Activated CD4-positive, alpha-beta T cell treated with anti-CD3 and anti-CD28 coated beads, Interleukin-2, amount 50 U/mL, for 4 hours (primary cell): ENCODE data around the gene TOR4A.
"Not testable (repeated sequence)": the region's sequence is repeated elsewhere in the genome, so short reads cannot be mapped to it uniquely, and the experiment has no call there.

Source experiments
- DNase-seq, 2 experiments: peaks; one replicate each; pipeline ENCODE4 v3.0.0-alpha.2; 2020

Gene TOR4A

DNA sequence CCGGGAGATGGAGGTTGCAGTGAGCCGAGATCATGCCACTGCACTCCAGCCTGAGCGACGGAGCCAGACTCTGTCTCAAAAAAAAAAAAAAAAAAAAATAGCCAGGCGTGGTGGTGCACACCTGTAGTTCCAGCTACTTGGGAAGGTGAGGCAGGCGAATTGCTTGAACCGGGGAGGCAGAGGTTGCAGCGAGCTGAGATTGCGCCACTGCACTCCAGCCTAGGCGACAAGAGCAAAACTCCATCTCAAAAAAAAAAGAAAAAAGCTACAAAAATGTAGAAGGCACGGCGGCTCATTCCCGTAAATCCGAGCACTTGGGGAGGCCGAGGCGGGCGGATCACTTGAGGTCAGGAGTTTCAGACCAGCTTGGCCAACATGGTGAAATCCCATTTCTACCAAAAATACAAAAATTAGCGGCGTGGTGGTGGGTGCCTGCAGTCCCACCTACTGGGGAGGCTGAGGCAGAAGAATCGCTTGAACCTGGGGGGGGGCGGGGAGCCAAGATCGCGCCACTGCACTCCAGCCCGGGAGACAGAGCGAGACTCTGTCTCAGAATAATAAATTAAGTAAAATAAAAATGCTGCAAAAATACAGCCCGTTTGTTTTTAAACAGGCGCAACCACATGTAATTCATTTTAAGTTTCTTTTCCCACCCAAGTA is 37.9 kb upstream of the TOR4A start:
- not testable (repeated sequence) for DNase-seq

GRCh38 chr9:137240318-137240840 is 37.1 kb upstream of the TOR4A start:
- peak; percentile 57 to 66 for DNase-seq

DNA sequence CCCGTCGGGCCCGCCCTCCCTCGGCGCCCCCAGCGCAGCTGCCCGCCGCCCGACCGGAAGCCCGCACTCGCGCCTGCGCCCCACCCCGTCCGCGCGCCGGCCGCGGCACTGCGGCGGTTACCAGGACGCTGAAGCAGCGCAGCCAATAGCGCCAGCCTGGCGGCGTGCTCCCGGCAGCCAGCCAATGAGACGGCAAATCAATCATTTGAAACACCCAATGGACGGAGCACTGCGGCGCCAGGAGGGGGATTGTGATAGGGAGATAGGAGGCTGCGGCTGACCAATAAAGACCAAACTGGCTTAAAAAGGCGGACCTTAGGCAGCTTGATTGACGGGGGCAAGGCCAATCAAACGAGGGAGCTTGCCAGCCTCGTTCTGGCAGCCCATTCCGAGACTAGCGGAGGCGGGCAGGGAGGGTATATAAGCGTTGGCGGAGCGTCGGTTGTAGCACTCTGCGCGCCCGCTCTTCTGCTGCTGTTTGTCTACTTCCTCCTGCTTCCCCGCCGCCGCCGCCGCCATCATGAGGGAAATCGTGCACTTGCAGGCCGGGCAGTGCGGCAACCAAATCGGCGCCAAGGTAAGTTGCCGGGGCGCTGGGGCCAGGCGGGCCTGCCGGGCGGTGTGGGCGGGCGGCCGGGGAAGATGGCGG is 36.6 kb upstream of the TOR4A start, which contains the start of gene TUBB4B:
Gene TUBB4B (plus strand): TSS at position 447 of the 649 bp plus-strand sequence. CDS start 74 bp downstream, at position 521.
- DNase-seq, result peak; percentile 95 to 97

- peak; percentile 64 to 72 for DNase-seq
Measured at GRCh38 chr9:137241490-137242268, 35.8 kb upstream of the TOR4A start.

DNA sequence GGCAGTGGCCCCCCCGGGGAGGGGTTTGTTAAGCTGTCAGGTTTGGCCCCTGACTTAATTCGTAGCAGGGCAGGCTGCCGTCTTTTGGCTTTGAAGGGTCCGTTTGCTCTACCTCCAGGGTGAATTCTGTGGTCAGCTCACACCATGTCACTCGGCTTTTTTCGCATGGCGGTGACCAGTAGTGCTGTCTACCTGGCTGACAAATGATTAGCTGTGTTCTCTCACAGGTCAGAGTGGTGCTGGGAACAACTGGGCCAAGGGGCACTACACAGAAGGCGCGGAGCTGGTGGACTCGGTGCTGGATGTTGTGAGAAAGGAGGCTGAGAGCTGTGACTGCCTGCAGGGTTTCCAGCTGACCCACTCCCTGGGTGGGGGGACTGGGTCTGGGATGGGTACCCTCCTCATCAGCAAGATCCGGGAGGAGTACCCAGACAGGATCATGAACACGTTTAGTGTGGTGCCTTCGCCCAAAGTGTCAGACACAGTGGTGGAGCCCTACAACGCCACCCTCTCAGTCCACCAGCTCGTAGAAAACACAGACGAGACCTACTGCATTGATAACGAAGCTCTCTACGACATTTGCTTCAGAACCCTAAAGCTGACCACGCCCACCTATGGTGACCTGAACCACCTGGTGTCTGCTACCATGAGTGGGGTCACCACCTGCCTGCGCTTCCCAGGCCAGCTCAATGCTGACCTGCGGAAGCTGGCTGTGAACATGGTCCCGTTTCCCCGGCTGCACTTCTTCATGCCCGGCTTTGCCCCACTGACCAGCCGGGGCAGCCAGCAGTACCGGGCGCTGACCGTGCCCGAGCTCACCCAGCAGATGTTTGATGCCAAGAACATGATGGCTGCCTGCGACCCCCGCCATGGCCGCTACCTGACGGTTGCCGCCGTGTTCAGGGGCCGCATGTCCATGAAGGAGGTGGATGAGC is 35.0 kb upstream of the TOR4A start:
- DNase-seq, result no peak

GRCh38 chr9:137243266-137243625 is 34.3 kb upstream of the TOR4A start:
- not testable (repeated sequence) for DNase-seq

- DNase-seq, result no peak
Measured at GRCh38 chr9:137243626-137244485, 33.7 kb upstream of the TOR4A start.

DNA sequence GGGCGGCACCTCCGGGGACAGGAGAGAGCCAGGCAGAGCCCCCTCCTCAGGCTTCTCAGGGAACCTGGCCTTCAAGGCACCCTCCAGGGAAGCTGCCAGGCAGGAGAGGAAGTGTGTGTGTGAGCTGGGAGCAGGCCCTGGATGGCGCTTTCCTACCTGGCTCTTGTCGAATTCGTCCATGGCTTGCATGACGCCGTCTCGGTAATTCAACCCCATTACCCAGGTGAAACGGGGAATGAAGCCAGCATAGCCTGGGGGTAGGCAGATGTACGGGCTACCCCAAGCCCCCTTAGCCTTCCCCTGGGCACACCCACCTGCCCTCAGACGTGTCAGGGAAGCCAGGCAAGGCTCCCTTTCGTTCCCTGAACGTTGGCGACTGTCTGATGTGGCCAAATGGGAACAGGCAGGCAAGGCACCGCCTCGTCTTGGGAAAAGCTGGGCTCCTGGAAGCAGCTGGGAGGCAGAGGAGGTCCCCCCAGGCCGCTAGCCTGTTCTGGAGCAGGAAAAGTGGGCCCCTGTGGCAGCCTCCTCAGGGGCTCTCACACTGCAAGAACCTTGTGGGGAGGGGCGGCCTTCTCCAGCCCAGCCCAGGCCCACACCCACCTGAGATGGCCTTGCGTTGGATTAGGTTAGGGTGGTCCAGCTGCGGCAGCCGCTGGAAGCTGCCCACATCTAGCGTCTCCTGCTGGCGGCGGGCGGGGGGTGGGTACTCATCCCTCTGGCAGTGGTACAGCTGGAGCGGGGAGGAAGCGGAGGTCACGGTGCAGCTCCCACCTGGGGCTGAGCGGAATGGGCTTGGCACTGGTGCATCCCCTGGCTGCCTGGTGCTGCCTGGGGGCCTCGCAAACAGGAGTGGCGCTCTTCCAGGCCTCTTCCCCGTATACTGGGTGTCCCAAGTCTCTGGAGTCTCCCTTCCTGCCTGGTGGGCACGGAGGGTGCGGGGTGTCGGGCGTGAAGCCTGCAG is 32.8 kb upstream of the TOR4A start:
- no peak for DNase-seq

DNA sequence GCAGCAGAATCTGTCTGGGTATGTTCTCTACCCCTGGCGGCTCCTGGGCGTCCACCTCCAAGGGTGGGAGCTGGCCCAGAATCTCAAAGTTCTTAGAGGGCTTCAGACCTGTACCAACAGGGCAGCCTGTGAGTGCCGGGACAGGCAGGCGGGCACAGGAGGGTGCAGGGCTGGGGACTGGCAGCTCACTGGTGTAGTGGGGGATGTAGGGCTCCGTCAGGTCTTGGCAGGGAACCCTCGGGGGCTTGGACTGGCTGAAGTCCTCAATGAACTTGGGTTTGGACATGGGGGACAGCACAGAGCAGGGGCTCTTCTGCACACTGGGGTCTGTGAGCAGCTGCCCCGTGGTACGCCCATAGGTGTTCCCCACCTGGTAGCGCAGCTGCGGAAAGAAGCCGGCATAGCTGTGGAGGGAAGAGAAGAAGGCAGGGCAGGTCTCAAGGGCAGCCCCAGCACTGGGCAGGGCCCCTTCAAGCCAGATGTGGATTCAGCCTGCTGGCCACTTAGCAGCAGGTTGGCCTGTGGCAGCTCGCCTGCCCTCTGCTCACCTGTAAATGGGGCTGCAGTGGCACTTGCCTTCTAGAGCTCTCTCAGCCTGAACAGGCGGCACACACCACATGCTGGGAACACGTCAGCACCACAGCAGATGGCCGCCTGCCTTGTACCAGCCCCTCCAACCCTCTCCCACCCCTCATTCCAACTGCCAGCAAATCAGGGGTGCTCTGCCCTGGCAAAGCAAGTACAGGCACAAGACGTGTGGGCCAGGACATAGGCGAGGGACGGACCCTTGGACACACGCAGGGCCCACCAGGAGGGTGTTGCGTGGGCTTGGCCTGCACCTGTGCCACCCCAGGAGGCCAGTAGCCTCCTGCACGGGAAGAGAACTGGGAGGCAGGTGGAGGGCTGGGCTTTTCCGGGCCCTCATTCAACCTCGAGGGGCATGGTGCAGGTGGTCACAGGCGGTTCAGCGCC is 31.8 kb upstream of the TOR4A start:
- no peak for DNase-seq

DNA sequence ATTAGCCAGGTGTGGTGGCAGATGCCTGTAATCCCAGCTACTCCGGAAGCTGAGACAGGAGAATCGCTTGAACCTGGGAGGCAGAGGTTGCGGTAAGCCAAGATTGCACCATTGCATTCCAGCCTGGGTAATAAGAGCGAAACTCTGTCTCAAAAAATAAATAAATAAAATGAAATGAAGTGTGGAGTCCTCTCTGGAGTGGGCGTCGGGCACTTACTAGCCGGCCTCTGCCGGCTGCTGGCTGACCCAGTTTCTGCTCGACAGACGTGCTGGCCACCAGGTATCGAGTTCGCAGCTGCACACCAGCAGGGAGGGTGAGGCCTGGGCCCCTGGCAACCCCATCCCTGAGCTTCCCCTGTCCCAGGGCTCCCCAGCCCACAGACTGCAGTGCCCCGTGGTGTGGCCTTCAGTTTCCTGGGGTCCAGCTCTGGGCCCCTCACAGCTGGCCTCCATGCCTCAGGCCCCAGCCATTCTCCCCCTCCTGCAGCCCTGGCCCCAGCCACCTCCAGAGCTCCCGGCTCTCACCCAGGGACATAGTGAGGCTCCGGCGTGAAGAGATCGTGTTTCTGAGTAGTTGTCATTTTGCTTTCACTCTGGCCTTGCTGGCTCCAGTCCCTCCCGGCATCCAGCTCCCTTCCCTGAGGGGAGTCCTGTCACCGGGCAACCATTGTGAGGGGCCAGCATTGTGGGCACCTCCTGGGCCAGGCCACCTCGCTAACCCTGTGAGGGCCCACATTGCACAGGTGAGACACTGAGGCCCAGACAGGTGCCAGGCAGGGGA is 30.2 kb upstream of the TOR4A start:
- DNase-seq, result no peak

GRCh38 chr9:137247916-137248175 is 29.7 kb upstream of the TOR4A start:
- DNase-seq, result no peak

- DNase-seq, result no peak
Measured at GRCh38 chr9:137250329-137251193, 27.0 kb upstream of the TOR4A start.

- no peak for DNase-seq
Measured at GRCh38 chr9:137251194-137251461, 26.4 kb upstream of the TOR4A start, which contains the start of gene STPG3. Gene STPG3, plus strand, starts transcription at chr9:137251286. Its CDS starts 1 bp downstream, at chr9:137251287.

- no peak for DNase-seq
Measured at GRCh38 chr9:137251490-137252268, 25.8 kb upstream of the TOR4A start.

DNA sequence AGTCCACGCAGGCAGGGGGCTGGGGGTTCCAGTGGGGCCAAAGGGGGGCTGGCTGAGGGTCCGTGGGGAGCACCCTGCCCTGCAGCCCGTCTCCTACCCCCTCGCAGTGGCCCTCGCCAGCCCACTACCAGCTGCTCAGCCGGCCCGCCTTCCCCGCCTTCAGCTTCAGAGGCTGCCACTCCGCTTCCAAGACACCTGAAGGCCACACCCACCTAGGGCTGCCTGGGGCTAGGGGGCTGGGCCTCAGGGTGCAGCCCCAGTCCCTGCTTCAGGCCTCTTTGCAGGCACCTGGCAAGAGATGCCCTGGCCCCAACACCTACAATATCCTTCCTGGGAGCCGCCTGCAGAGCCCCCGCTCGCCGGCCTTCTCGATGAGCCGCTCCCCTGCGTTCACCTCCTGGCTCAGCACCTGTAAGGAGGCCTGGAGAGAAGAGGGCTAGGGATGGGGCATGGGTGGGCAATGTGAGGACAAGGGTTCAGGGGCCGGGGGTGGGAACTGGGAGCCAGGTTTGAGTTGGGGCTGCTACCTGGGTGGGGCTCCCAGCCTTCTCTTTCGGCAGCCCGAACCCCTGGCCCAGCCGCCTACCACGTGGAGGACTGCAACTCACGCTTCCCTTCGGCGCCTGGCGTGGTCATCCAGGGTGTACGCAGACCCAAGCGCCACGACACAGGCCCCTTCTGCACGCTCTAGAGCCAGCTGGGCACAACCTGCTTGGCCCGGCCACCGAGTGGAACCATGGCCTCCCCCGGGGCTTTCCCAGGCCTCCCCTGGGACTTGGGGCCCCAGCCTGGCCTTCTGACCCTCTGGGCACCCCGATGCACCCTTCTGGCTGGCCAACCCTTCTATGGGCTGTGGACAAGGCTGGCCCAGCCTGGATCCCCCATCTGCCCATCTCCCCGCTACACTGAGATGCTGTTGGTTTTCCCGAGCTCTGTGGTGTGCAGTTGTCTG is 24.7 kb upstream of the TOR4A start:
- DNase-seq, result no peak
